Prostate gland (tissue), 2 donors: ENCODE measurements around the gene TXNL4A.

ENCODE experiments used
- POLR2A ChIP-seq: fragments of 450-650 bp; IDR thresholded peaks from one replicate; pipeline ENCODE4 v1.6.1; 2016; ENCODE audit warnings: antibody characterized with exemption, mild to moderate bottlenecking
- POLR2AphosphoS5 ChIP-seq: sonication (generic); formaldehyde crosslinking; IDR thresholded peaks from one replicate; pipeline ENCODE4 v1.6.1; 2017; ENCODE audit warnings: antibody characterized with exemption
- TF ChIP-seq, protein P1 (sequence below), 4 experiments: fragments of 200-600 bp in 2 of 4; fragments of 450-650 bp in 2 of 4; sonication (generic) in 2 of 4; IDR thresholded peaks; 1 replicate in 3 of 4; 2 replicates in 1 of 4; pipeline ENCODE4 v1.5.1; 2016 to 2019; ENCODE audit warnings: antibody characterized with exemption in 4 of 4, mild to moderate bottlenecking in 2 of 4, moderate library complexity in 2 of 4

- TF ChIP-seq, protein P1, sequence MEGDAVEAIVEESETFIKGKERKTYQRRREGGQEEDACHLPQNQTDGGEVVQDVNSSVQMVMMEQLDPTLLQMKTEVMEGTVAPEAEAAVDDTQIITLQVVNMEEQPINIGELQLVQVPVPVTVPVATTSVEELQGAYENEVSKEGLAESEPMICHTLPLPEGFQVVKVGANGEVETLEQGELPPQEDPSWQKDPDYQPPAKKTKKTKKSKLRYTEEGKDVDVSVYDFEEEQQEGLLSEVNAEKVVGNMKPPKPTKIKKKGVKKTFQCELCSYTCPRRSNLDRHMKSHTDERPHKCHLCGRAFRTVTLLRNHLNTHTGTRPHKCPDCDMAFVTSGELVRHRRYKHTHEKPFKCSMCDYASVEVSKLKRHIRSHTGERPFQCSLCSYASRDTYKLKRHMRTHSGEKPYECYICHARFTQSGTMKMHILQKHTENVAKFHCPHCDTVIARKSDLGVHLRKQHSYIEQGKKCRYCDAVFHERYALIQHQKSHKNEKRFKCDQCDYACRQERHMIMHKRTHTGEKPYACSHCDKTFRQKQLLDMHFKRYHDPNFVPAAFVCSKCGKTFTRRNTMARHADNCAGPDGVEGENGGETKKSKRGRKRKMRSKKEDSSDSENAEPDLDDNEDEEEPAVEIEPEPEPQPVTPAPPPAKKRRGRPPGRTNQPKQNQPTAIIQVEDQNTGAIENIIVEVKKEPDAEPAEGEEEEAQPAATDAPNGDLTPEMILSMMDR (IDR thresholded peaks at IDR 0.05) = no peak
- TF ChIP-seq POLR2A (no peak), POLR2AphosphoS5 (peak; percentile 33)
Observed at GRCh38 chr18:79965119-79965902, 23.1 kb downstream of the TXNL4A start.
